Measurements from ENCODE around the gene GLRA3. TPM values are rescaled to one million over a fixed set of nuclear protein-coding genes. Genes with fewer than 3 reads are reported as not detected.

GLRA3 gene
- total and polyA plus RNA-seq, 2 donors (not counting 1 experiment from before 2014, with no cell fraction given): not detected

- no peak for TF ChIP-seq CTCF (conservative IDR thresholded peaks at IDR 0.05 in 1 of 2, IDR thresholded peaks at IDR 0.05 in 1 of 2; ENCODE audit: low read depth in 1 of 2, low read length in 2 of 2)
- no peak for TF ChIP-seq EZH2 (IDR thresholded peaks at IDR 0.05; ENCODE audit: low read length, missing control alignments)
- Histone ChIP-seq H3K9me3 (ENCODE audit: control insufficient read depth, insufficient read depth, low read depth, low read length) (no peaks in the 10 kb centered on the region), H3K4me2 (ENCODE audit: extremely low read depth, insufficient read depth, low read length) (no peak overlapping the region), H3K36me3 (ENCODE audit: control insufficient read depth, insufficient read depth, low read length) (no peaks in the 10 kb centered on the region), H3K27ac (ENCODE audit: insufficient read depth, low read length) (no peak overlapping the region), H2AFZ (ENCODE audit: low read length) (no peak overlapping the region), H3K27me3 (ENCODE audit: control insufficient read depth, insufficient read depth, low read length) (no peaks in the 10 kb centered on the region), H3K4me1 (ENCODE audit: control insufficient read depth, extremely low read depth, insufficient read depth, low read length) (no peaks in the 10 kb centered on the region), H4K20me1 (ENCODE audit: control insufficient read depth, extremely low read depth, insufficient read depth, low read length) (no peaks in the 10 kb centered on the region), H3K4me3 (replicated peaks in 1 of 4; ENCODE audit: control extremely low read depth in 1 of 4, insufficient read depth in 1 of 4, low read depth in 3 of 4, low read length in 4 of 4) (no peak overlapping the region), H3K9ac (ENCODE audit: insufficient read depth, low read length) (no peak overlapping the region), H3K79me2 (ENCODE audit: control insufficient read depth, insufficient read depth, low read length) (no peaks in the 10 kb centered on the region)
- DNase-seq (ENCODE audit: low read depth in 2 of 2): no peak
Observed at GRCh38 chr4:174717828-174718227, 111.2 kb downstream of the GLRA3 start.

- Histone ChIP-seq H3K27ac (ENCODE audit: insufficient read depth, low read length) (no peak overlapping the region), H3K9me3 (ENCODE audit: control insufficient read depth, insufficient read depth, low read depth, low read length) (no peaks in the 10 kb centered on the region), H3K9ac (ENCODE audit: insufficient read depth, low read length) (no peak overlapping the region), H3K36me3 (ENCODE audit: control insufficient read depth, insufficient read depth, low read length) (no peaks in the 10 kb centered on the region), H3K27me3 (ENCODE audit: control insufficient read depth, insufficient read depth, low read length) (no peaks in the 10 kb centered on the region), H3K4me3 (replicated peaks in 1 of 4; ENCODE audit: control extremely low read depth in 1 of 4, insufficient read depth in 1 of 4, low read depth in 3 of 4, low read length in 4 of 4) (no peak overlapping the region), H2AFZ (ENCODE audit: low read length) (no peak overlapping the region), H4K20me1 (ENCODE audit: control insufficient read depth, extremely low read depth, insufficient read depth, low read length) (no peaks in the 10 kb centered on the region), H3K4me1 (ENCODE audit: control insufficient read depth, extremely low read depth, insufficient read depth, low read length) (no peaks in the 10 kb centered on the region), H3K4me2 (ENCODE audit: extremely low read depth, insufficient read depth, low read length) (no peak overlapping the region), H3K79me2 (ENCODE audit: control insufficient read depth, insufficient read depth, low read length) (no peaks in the 10 kb centered on the region)
- TF ChIP-seq EZH2 (IDR thresholded peaks at IDR 0.05; ENCODE audit: low read length, missing control alignments): no peak
- TF ChIP-seq CTCF (conservative IDR thresholded peaks at IDR 0.05 in 1 of 2, IDR thresholded peaks at IDR 0.05 in 1 of 2; ENCODE audit: low read depth in 1 of 2, low read length in 2 of 2): no peak
- DNase-seq (ENCODE audit: low read depth in 2 of 2): no peak
Observed at GRCh38 chr4:174716986-174717770, 111.9 kb downstream of the GLRA3 start.

DNA sequence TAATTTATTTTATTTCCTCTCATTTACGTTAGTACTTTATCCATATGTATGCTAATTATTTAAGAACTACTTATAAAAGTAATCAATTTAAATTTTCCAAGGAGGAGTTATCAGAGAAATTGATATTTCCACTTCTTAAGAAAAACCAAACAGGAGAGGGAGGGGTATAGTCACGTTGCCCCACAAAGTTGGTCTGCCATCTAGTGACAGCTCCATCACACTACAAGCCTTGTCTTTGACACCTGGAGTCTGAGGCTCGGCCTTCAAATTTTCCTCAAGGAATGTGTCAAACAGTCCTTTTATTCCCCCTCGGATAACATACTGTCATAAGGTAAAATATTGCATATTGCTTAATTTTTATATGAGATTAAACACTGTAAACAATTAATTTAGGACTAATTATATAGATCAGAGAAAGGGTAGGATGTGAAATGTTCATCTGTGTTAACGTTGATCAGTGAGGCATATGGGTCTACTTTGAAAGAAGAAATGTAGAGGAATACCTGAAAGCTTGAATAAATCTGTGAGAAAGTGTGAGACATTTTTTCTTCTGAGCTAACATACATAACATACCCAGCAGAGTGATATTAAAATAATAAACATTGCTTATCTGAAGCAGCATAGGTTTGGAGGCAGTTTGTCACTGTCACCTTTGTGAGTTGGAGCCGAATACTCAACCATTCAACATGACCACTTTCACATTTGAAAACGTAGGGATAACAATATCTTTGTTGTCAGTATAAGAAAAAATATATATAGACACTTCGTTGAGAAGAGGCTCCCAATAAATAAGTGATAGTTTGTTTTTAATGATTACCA is 114.4 kb downstream of the GLRA3 start:
- no peak overlapping the region for H3K9ac ChIP-seq (ENCODE audit: insufficient read depth, low read length)
- no peak overlapping the region for H2AFZ ChIP-seq (ENCODE audit: low read length)
- peak; percentile 31 to 47 for DNase-seq (ENCODE audit: low read depth in 2 of 2)
- H3K4me3 ChIP-seq (replicated peaks in 1 of 4; ENCODE audit: control extremely low read depth in 1 of 4, insufficient read depth in 1 of 4, low read depth in 3 of 4, low read length in 4 of 4): no peak overlapping the region
- H3K27ac ChIP-seq (ENCODE audit: insufficient read depth, low read length): no peak overlapping the region
- no peaks in the 10 kb centered on the region for H3K79me2 ChIP-seq (ENCODE audit: control insufficient read depth, insufficient read depth, low read length)
- H3K4me1 ChIP-seq (ENCODE audit: control insufficient read depth, extremely low read depth, insufficient read depth, low read length): no peaks in the 10 kb centered on the region
- no peaks in the 10 kb centered on the region for H3K9me3 ChIP-seq (ENCODE audit: control insufficient read depth, insufficient read depth, low read depth, low read length)
- H3K4me2 ChIP-seq (ENCODE audit: extremely low read depth, insufficient read depth, low read length): no peak overlapping the region
- no peaks in the 10 kb centered on the region for H3K27me3 ChIP-seq (ENCODE audit: control insufficient read depth, insufficient read depth, low read length)
- H3K36me3 ChIP-seq (ENCODE audit: control insufficient read depth, insufficient read depth, low read length): no peaks in the 10 kb centered on the region
- H4K20me1 ChIP-seq (ENCODE audit: control insufficient read depth, extremely low read depth, insufficient read depth, low read length): no peaks in the 10 kb centered on the region
- TF ChIP-seq CTCF (conservative IDR thresholded peaks at IDR 0.05 in 1 of 2, IDR thresholded peaks at IDR 0.05 in 1 of 2; ENCODE audit: low read depth in 1 of 2, low read length in 2 of 2) (peak; percentile 69 to 82), EZH2 (IDR thresholded peaks at IDR 0.05; ENCODE audit: low read length, missing control alignments) (no peak)
